Adrenal gland (tissue), 12 donors: ENCODE results near the gene NUDT15. TPM values are rescaled to one million over a fixed set of nuclear protein-coding genes. Genes with fewer than 3 reads are reported as not detected.

Source experiments
- DNase-seq, 7 donors: peaks; one replicate each; pipeline ENCODE4 v3.0.0-alpha.2; 2019 to 2020
- H3K27ac ChIP-seq, 5 donors: fragments of 200-600 bp; sonication (generic) in 4 of 5; 1 replicate in 3 of 5; 2 replicates in 2 of 5; pipeline versions ENCODE4 v1.5.1 to v1.8.0; 2016 to 2020; ENCODE audit warnings: mild to moderate bottlenecking in 1 of 5
- H3K27me3 ChIP-seq: fragments of 200-600 bp; 2 replicates; pipeline ENCODE4 v1.8.0; 2021
- H3K36me3 ChIP-seq, 2 donors: fragments of 200-600 bp; replicated peaks in 1 of 2; 1 replicate in 1 of 2; 2 replicates in 1 of 2; pipeline versions ENCODE4 v1.5.1 to v1.8.0; 2018 to 2022
- H3K4me1 ChIP-seq, 2 donors: fragments of 200-600 bp; replicated peaks in 1 of 2; 1 replicate in 1 of 2; 2 replicates in 1 of 2; pipeline versions ENCODE4 v1.5.1 to v1.8.0; 2018 to 2021
- H3K4me3 ChIP-seq, 4 donors: fragments of 200-600 bp; sonication (generic) in 3 of 4; one replicate each; pipeline ENCODE4 v1.5.1; 2016 to 2018
- H3K9me3 ChIP-seq, 3 donors: fragments of 200-600 bp; sonication (generic) in 1 of 3; replicated peaks in 1 of 3; 1 replicate in 2 of 3; 2 replicates in 1 of 3; pipeline versions ENCODE4 v1.5.1 to v1.8.0; 2016 to 2021
- CTCF ChIP-seq, 6 experiments: fragments of 450-650 bp in 4 of 6; fragments of 200-600 bp in 2 of 6; sonication (generic) in 1 of 6; IDR thresholded peaks; 1 replicate in 5 of 6; 2 replicates in 1 of 6; pipeline versions ENCODE4 v1.5.1 to v1.8.0; 2016 to 2021; ENCODE audit warnings: antibody characterized with exemption in 6 of 6, mild to moderate bottlenecking in 2 of 6, moderate library complexity in 1 of 6
- POLR2A ChIP-seq, 2 donors: fragments of 450-650 bp; IDR thresholded peaks; one replicate each; pipeline ENCODE4 v1.6.1; 2017; ENCODE audit warnings: antibody characterized with exemption in 2 of 2, mild to moderate bottlenecking in 2 of 2, moderate library complexity in 1 of 2
- WGBS, 4 donors: extraction: QIAGEN DNeasy Blood & Tissue Kit in 2 of 4; methylation state at CpG; one replicate each; pipeline versions ENCODE4 v1.1.5 to v1.1.7; 2013 to 2017; 5-methylcytosine and 5-hydroxymethylcytosine counted together
- intact Hi-C, 2 donors: fragments of 100-400 bp; cut with DNase I; formaldehyde crosslinking; loops; one replicate each; pipeline versions ENCODE4 v1.14.1 to v1.15.0; 2022 to 2023
- polyA plus RNA-seq, 3 donors: library from polyadenylated mRNA; stranded (reverse); fragments of 200-250 nt in 2 of 3; fragments of 350-450 nt in 1 of 3; fragmentation: Illumina TruSeq in 1 of 3; extraction: RNeasy Lipid Tissue Mini Kit (QIAGEN cat#74804) in 1 of 3; gene quantifications; one replicate each; pipeline ENCODE4 v1.2.3, GENCODE V29; 2013 to 2014
- total RNA-seq, 9 donors: library from RNA; depleted of rRNA in 4 of 9; stranded (reverse); fragments of >200 nt in 4 of 9; fragments of 120-200 nt in 1 of 9; fragmentation: NEBNext Ultra II Directional in 1 of 9; extraction: Animal tissue kit (Norgen Biotek cat#: 25700) in 1 of 9; gene quantifications; one replicate each; pipeline versions ENCODE4 v1.1.0 to v1.2.4, GENCODE V29; 2013 to 2023
- donor health status: healthy with polysubstance abuse.
- donor health status: Bipolar disorder and iron deficiency.
- donor health status: DM: yes; HTN: yes; CAD: no.
- donor health status: DM: no; HTN: no; CAD: no.
- donor health status: DM: no; HTN: no; CAD: no.
- donor health status: DM: yes; HTN: yes; CAD: no.

NUDT15 gene
- total and polyA plus RNA-seq, 12 donors = 4.0 to 20.1 (median 12.0) TPM

- Histone ChIP-seq H3K36me3 (peaks cover 0 to 72% of the 10 kb centered on the region in 2 donors), H3K27me3 (no peaks in the 10 kb centered on the region), H3K4me1 (no peaks in the 10 kb centered on the region), H3K27ac (no peak overlapping the region), H3K9me3 (no peaks in the 10 kb centered on the region), H3K4me3 (no peak overlapping the region)
- TF ChIP-seq CTCF (IDR thresholded peaks at IDR 0.05) (no peak), POLR2A (IDR thresholded peaks at IDR 0.05) (no peak)
- intact Hi-C loops = no loop called here
- no peak for DNase-seq
- WGBS, 4 donors = 42 to 50% (median 50%) methylated on average over 2 of the region's 2 CpGs
These were observed 40.7 kb downstream of the NUDT15 start for GRCh38 chr13:48078251-48078656.

DNA sequence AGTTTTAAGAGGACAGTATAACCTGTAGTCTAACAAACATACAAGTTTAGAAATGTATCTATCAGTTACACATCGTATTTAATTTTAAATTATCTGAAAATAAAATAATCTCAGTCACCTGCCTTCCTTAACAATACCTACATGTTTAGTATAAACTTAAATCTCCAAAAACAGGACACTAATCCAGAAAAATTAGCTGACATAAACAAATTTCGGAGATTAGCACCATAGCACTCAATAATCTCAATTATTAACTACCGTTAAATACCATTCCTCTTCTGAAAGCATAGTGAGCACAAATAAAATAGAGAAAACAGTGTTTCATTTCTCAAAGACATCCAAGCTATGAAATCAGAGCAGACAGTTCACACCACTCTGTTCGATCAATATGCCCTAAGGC, 44.2 kb downstream of the NUDT15 start:
- Histone ChIP-seq H3K9me3 (no peaks in the 10 kb centered on the region), H3K36me3 (peaks cover 0 to 65% of the 10 kb centered on the region in 2 donors), H3K27me3 (no peaks in the 10 kb centered on the region), H3K4me1 (no peaks in the 10 kb centered on the region), H3K27ac (no peak overlapping the region), H3K4me3 (no peak overlapping the region)
- DNase-seq = no peak
- WGBS, 4 donors = 94 to 97% (median 96%) methylated on average over 4 of the region's 4 CpGs
- TF ChIP-seq POLR2A (IDR thresholded peaks at IDR 0.05) = no peak
- TF ChIP-seq CTCF (IDR thresholded peaks at IDR 0.05) = no peak
- intact Hi-C loops = no loop called here

- peaks cover 0 to 8% of the 10 kb centered on the region in 2 donors for H3K4me1 ChIP-seq
- intact Hi-C loops = no loop called here
- H3K27me3 ChIP-seq = no peaks in the 10 kb centered on the region
- 78 to 92% (median 85%) methylated on average over 2 of the region's 2 CpGs for WGBS, 4 donors
- no peak overlapping the region for H3K4me3 ChIP-seq
- peaks cover 0 to 26% of the 10 kb centered on the region in 2 donors for H3K36me3 ChIP-seq
- no peak for DNase-seq
- no peak overlapping the region for H3K27ac ChIP-seq
- TF ChIP-seq CTCF (IDR thresholded peaks at IDR 0.05) (no peak), POLR2A (IDR thresholded peaks at IDR 0.05) (no peak)
- H3K9me3 ChIP-seq = no peaks in the 10 kb centered on the region
These were observed 48.7 kb downstream of the NUDT15 start for GRCh38 chr13:48086272-48086671.

- peaks cover 11 to 36% of the 10 kb centered on the region in 2 donors for H3K4me1 ChIP-seq
- intact Hi-C loops = loop anchor here in 1 of 2 donors (10.0 kb wide), 1 partner anchor 59 kb away; the partner anchor contains the start of gene NUDT15
- peak overlapping the region in 1 of 4 donors; percentile 97 for H3K4me3 ChIP-seq
- no peak overlapping the region for H3K27ac ChIP-seq
- H3K27me3 ChIP-seq = no peaks in the 10 kb centered on the region
- WGBS, 4 donors = 70 to 79% (median 76%) methylated on average over 9 of the region's 9 CpGs
- no peak for DNase-seq
- H3K9me3 ChIP-seq = no peaks in the 10 kb centered on the region
- H3K36me3 ChIP-seq = no peaks in the 10 kb centered on the region
- no peak for TF ChIP-seq POLR2A (IDR thresholded peaks at IDR 0.05)
- no peak for TF ChIP-seq CTCF (IDR thresholded peaks at IDR 0.05)
These were observed 56.1 kb downstream of the NUDT15 start for GRCh38 chr13:48093588-48093987.
